ENCODE data around the gene PLOD1. TPM values are rescaled to one million over a fixed set of nuclear protein-coding genes. Genes with fewer than 3 reads are reported as not detected.

The PLOD1 gene
- total and polyA plus RNA-seq, 10 of the 15 experiments (the other 5 are each of a cell fraction or from before 2014, with no cell fraction given): 10.6 to 42.6 (median 29.3) TPM

- H3K9ac ChIP-seq (ENCODE audit: control insufficient read depth, insufficient read depth, low read length): no peak overlapping the region
- no peaks in the 10 kb centered on the region for H4K20me1 ChIP-seq (ENCODE audit: control insufficient read depth, insufficient read depth)
- CTCF ChIA-PET: no interaction called here
- in situ Hi-C loops (cut with MboI): no loop called here
- H3K4me2 ChIP-seq (ENCODE audit: control insufficient read depth, insufficient read depth): no peak overlapping the region; the same call in 1 of the 2 replicates
- BruUV-seq (replicated peaks): no TSS peak
- H2AFZ ChIP-seq (ENCODE audit: control insufficient read depth, low read depth, low read length): no peak overlapping the region
- FAIRE-seq (no peak), ATAC-seq (peak; percentile 36), DNase-seq (ENCODE audit: low read depth, low spot score) (no peak)
- intact Hi-C loops (cut with micrococcal nuclease; ENCODE audit: unreplicated experiment): loop anchor here (10.0 kb wide), 1 partner anchor 215 kb away; no protein-coding TSS in a partner anchor
- peaks cover 3% of the 10 kb centered on the region for H3K79me2 ChIP-seq (ENCODE audit: control insufficient read depth, insufficient read depth, low read length)
- no peak overlapping the region; the same call in 1 of the 2 replicates for H3K27ac ChIP-seq (ENCODE audit: control insufficient read depth, insufficient read depth)
- H3K4me3 ChIP-seq: no peak overlapping the region
- H3K9me3 ChIP-seq (replicated peaks; ENCODE audit: control insufficient read depth, insufficient read depth, low read length): no peaks in the 10 kb centered on the region
- peaks cover 12% of the 10 kb centered on the region for H3K4me1 ChIP-seq (ENCODE audit: control insufficient read depth, insufficient read depth, low read length)
- WGBS (ENCODE audit: insufficient coverage, insufficient replicate concordance, low lambda C conversion rate, missing lambda C conversion rate): 76% methylated on average over 7 of the region's 7 CpGs
- SMC1A ChIA-PET (ENCODE audit: uncharacterized antibody, unreplicated experiment): no interaction called here
- RAD21 ChIA-PET (ENCODE audit: unreplicated experiment): no interaction called here
- TF ChIP-seq FOS (IDR thresholded peaks at IDR 0.05; ENCODE audit: borderline replicate concordance, extremely low read depth, insufficient read length): no peak
- TF ChIP-seq EED (IDR thresholded peaks at IDR 0.05; ENCODE audit: low read depth): peak; percentile 52; the same call in 1 of the 2 replicates
- 0 out of 2 replicates have a peak, but pooled peaks have one; percentile 8 for TF ChIP-seq IKZF1 (conservative IDR thresholded peaks at IDR 0.05)
- 0 out of 2 replicates have a peak, but pooled peaks have one; percentile 23 for TF ChIP-seq NR2F1 (conservative IDR thresholded peaks at IDR 0.05)
- TF ChIP-seq CREB1 (IDR thresholded peaks at IDR 0.05; ENCODE audit: low read depth): peak; percentile 37; the same call in 1 of the 2 replicates
- TF ChIP-seq NRF1 (conservative IDR thresholded peaks at IDR 0.05; ENCODE audit: low read depth, low read length): no peak
- no peaks in the 10 kb centered on the region for H3K27me3 ChIP-seq (replicated peaks in 1 of 2; ENCODE audit: control insufficient read depth in 2 of 2, insufficient read depth in 2 of 2, low read length in 1 of 2)
- POLR2A ChIA-PET: no interaction called here
- H3K36me3 ChIP-seq (ENCODE audit: control insufficient read depth in 2 of 2, insufficient read depth in 2 of 2, low read length in 1 of 2): peaks cover 21 to 23% of the 10 kb centered on the region in 2 experiments
These were observed 55.2 kb downstream of the PLOD1 start for GRCh38 chr1:11989669-11990068.

- Histone ChIP-seq H3K9ac (ENCODE audit: control insufficient read depth, insufficient read depth, low read length) (no peak overlapping the region), H4K20me1 (ENCODE audit: control insufficient read depth, insufficient read depth) (no peaks in the 10 kb centered on the region), H3K4me3 (no peak overlapping the region), H3K4me2 (ENCODE audit: control insufficient read depth, insufficient read depth) (no peak overlapping the region; the same call in 1 of the 2 replicates), H3K79me2 (ENCODE audit: control insufficient read depth, insufficient read depth, low read length) (peaks cover 3% of the 10 kb centered on the region), H3K36me3 (ENCODE audit: control insufficient read depth in 2 of 2, insufficient read depth in 2 of 2, low read length in 1 of 2) (peaks cover 21 to 26% of the 10 kb centered on the region in 2 experiments), H3K27me3 (replicated peaks in 1 of 2; ENCODE audit: control insufficient read depth in 2 of 2, insufficient read depth in 2 of 2, low read length in 1 of 2) (no peaks in the 10 kb centered on the region), H3K4me1 (ENCODE audit: control insufficient read depth, insufficient read depth, low read length) (peaks cover 12% of the 10 kb centered on the region), H3K27ac (ENCODE audit: control insufficient read depth, insufficient read depth) (no peak overlapping the region), H3K9me3 (replicated peaks; ENCODE audit: control insufficient read depth, insufficient read depth, low read length) (no peaks in the 10 kb centered on the region), H2AFZ (ENCODE audit: control insufficient read depth, low read depth, low read length) (no peak overlapping the region)
- TF ChIP-seq FOXM1 (IDR thresholded peaks at IDR 0.05; ENCODE audit: low read depth, low read length) (no peak), MAX (IDR thresholded peaks at IDR 0.05; ENCODE audit: low read depth, low read length) (no peak), SRF (IDR thresholded peaks at IDR 0.05; ENCODE audit: low read depth in 2 of 2, low read length in 2 of 2) (0 out of 4 replicates have a peak, but pooled peaks of 1 of the 2 experiments have one; percentile 44)
- in situ Hi-C loops (cut with MboI): no loop called here
- RAD21 ChIA-PET (ENCODE audit: unreplicated experiment): no interaction called here
- no peak for FAIRE-seq
- POLR2A ChIA-PET: no interaction called here
- no peak for ATAC-seq
- intact Hi-C loops (cut with micrococcal nuclease; ENCODE audit: unreplicated experiment): no loop called here
- CTCF ChIA-PET: interaction anchor here (1.0 kb wide), 1 partner anchor 9 kb away, joined by 3 read pairs; no protein-coding TSS in a partner anchor
- no peak for DNase-seq (ENCODE audit: low read depth, low spot score)
- TSS peak; percentile 13 for BruUV-seq (replicated peaks)
- SMC1A ChIA-PET (ENCODE audit: uncharacterized antibody, unreplicated experiment): interaction anchor here (0.6 to 1.2 kb wide), 2 partner anchors 9 to 59 kb away, joined by 3 read pairs; no protein-coding TSS in a partner anchor
- WGBS (ENCODE audit: insufficient coverage, insufficient replicate concordance, low lambda C conversion rate, missing lambda C conversion rate): 97% methylated on average over 10 of the region's 10 CpGs
These were observed 56.0 kb downstream of the PLOD1 start for GRCh38 chr1:11990303-11991032.

Measured in GM12878 (cell line).